HG03103 (cell line): ENCODE data around the gene ARHGAP42.
"Not testable (repeated sequence)": the region's sequence is repeated elsewhere in the genome, so short reads cannot be mapped to it uniquely, and the experiment has no call there.

ENCODE experiments used
- ATAC-seq: cut with Tn5 transposase; IDR thresholded peaks from one replicate; pipeline ENCODE4 v1.9.1; 2021; ENCODE audit warnings: low read depth; ENCODE audit not compliant: unreplicated experiment

Gene ARHGAP42

GRCh38 chr11:100719362-100719761 is 32.3 kb downstream of the ARHGAP42 start:
- no peak for ATAC-seq

- no peak for ATAC-seq
Measured at GRCh38 chr11:100719809-100720221, 32.7 kb downstream of the ARHGAP42 start.

GRCh38 chr11:100726680-100727079 is 39.6 kb downstream of the ARHGAP42 start:
- ATAC-seq: no peak

- no peak for ATAC-seq
Measured at GRCh38 chr11:100727410-100727809, 40.3 kb downstream of the ARHGAP42 start.

GRCh38 chr11:100730266-100730665 is 43.2 kb downstream of the ARHGAP42 start:
- ATAC-seq: no peak

- no peak for ATAC-seq
Measured at GRCh38 chr11:100731471-100731870, 44.4 kb downstream of the ARHGAP42 start.

- ATAC-seq: no peak
Measured at GRCh38 chr11:100732949-100733348, 45.9 kb downstream of the ARHGAP42 start.

- ATAC-seq: peak; percentile 71
Measured at GRCh38 chr11:100734743-100735527, 47.8 kb downstream of the ARHGAP42 start.

- no peak for ATAC-seq
Measured at GRCh38 chr11:100735949-100736675, 49.0 kb downstream of the ARHGAP42 start.

GRCh38 chr11:100738701-100739270 is 51.7 kb downstream of the ARHGAP42 start:
- no peak for ATAC-seq

- ATAC-seq: no peak
Measured at GRCh38 chr11:100739666-100740065, 52.6 kb downstream of the ARHGAP42 start.

- no peak for ATAC-seq
Measured at GRCh38 chr11:100740440-100740839, 53.4 kb downstream of the ARHGAP42 start.

- peak; percentile 18 for ATAC-seq
Measured at GRCh38 chr11:100741866-100742625, 55.0 kb downstream of the ARHGAP42 start.

GRCh38 chr11:100746448-100746847 is 59.4 kb downstream of the ARHGAP42 start:
- ATAC-seq: no peak

- ATAC-seq: no peak
Measured at GRCh38 chr11:100748153-100748552, 61.1 kb downstream of the ARHGAP42 start.

- ATAC-seq: not testable (repeated sequence)
Measured at GRCh38 chr11:100749887-100750565, 62.9 kb downstream of the ARHGAP42 start.

- ATAC-seq: not testable (repeated sequence)
Measured at GRCh38 chr11:100750566-100750891, 63.4 kb downstream of the ARHGAP42 start.

GRCh38 chr11:100752371-100753171 is 65.5 kb downstream of the ARHGAP42 start:
- ATAC-seq: no peak

GRCh38 chr11:100753172-100753543 is 66.1 kb downstream of the ARHGAP42 start:
- no peak for ATAC-seq

GRCh38 chr11:100753571-100753970 is 66.5 kb downstream of the ARHGAP42 start:
- ATAC-seq: no peak
